ENCODE measurements around the gene BRAF.
A peak's percentile ranks its signal among the peaks of the same experiment; 100 is the strongest.
"Not testable (repeated sequence)": the region's sequence is repeated elsewhere in the genome, so short reads cannot be mapped to it uniquely, and the experiment has no call there.

Gene BRAF

GRCh38 chr7:140917258-140917657, 7.5 kb downstream of the BRAF start:
- DNase-seq, result no peak

- no peak for DNase-seq
Observed at GRCh38 chr7:140915935-140916555, 8.7 kb downstream of the BRAF start.

- no peak for DNase-seq
Observed at GRCh38 chr7:140914083-140914482, 10.6 kb downstream of the BRAF start.

GRCh38 chr7:140913596-140913928, 11.2 kb downstream of the BRAF start:
- not testable (repeated sequence) for DNase-seq

- DNase-seq, result no peak
Observed at GRCh38 chr7:140911746-140912145, 13.0 kb downstream of the BRAF start.

GRCh38 chr7:140909476-140910161, 15.1 kb downstream of the BRAF start:
- DNase-seq, result no peak

- no peak for DNase-seq
Observed at GRCh38 chr7:140908361-140908760, 16.4 kb downstream of the BRAF start.

GRCh38 chr7:140903741-140904480, 20.8 kb downstream of the BRAF start:
- no peak for DNase-seq

- no peak for DNase-seq
Observed at GRCh38 chr7:140902303-140902953, 22.3 kb downstream of the BRAF start.

- DNase-seq, result no peak
Observed at GRCh38 chr7:140901941-140902302, 22.8 kb downstream of the BRAF start.

GRCh38 chr7:140899883-140900282, 24.8 kb downstream of the BRAF start:
- no peak for DNase-seq

GRCh38 chr7:140898786-140899536, 25.8 kb downstream of the BRAF start:
- DNase-seq, result no peak

- DNase-seq, result no peak
Observed at GRCh38 chr7:140896996-140897395, 27.7 kb downstream of the BRAF start.

- peak; percentile 93 for DNase-seq
Observed at GRCh38 chr7:140889645-140890044, 35.1 kb downstream of the BRAF start.

- DNase-seq, result no peak
Observed at GRCh38 chr7:140889150-140889549, 35.6 kb downstream of the BRAF start.

- no peak for DNase-seq
Observed at GRCh38 chr7:140888087-140888486, 36.6 kb downstream of the BRAF start.

- DNase-seq, result no peak
Observed at GRCh38 chr7:140885735-140886334, 38.9 kb downstream of the BRAF start.

GRCh38 chr7:140883378-140883777, 41.4 kb downstream of the BRAF start:
- no peak for DNase-seq

- not testable (repeated sequence) for DNase-seq
Observed at GRCh38 chr7:140882834-140883233, 41.9 kb downstream of the BRAF start.

GRCh38 chr7:140881507-140882228, 43.1 kb downstream of the BRAF start:
- no peak for DNase-seq

GRCh38 chr7:140877249-140877524, 47.5 kb downstream of the BRAF start:
- DNase-seq, result no peak

Measured in hematopoietic multipotent progenitor cell treated with erythropoietin and hydrocortisone succinate and interleukin-3 and kit ligand, for 4 days (in vitro differentiated cells).